ENCODE measurements around the gene MLX. TPM values are rescaled to one million over a fixed set of nuclear protein-coding genes. Genes with fewer than 3 reads are reported as not detected.

Gene MLX
- total RNA-seq, 4 donors from 2014 or later = 24.4 to 33.9 (median 26.0) TPM

GRCh38 chr17:42519546-42520491, 47.1 kb upstream of the MLX start:
- Histone ChIP-seq H3K27me3 (no peaks in the 10 kb centered on the region), H3K9me3 (no peaks in the 10 kb centered on the region), H3K36me3 (peaks cover 0 to 20% of the 10 kb centered on the region in 2 donors), H3K4me3 (no peak overlapping the region), H3K27ac (peak overlapping the region; percentile 90 to 98 (median 96)), H3K4me1 (peaks cover 48 to 95% (median 68%) of the 10 kb centered on the region in 3 donors)
- 6 to 40% methylated on average over 2 to 9 of the region's 12 CpGs for WGBS, 2 donors (ENCODE audit: low coverage in 1 of 2)
- ATAC-seq = peak; percentile 81
- TF ChIP-seq CTCF (IDR thresholded peaks at IDR 0.05) (peak in 2 of 4 experiments; percentile 47 to 50), POLR2AphosphoS5 (IDR thresholded peaks at IDR 0.05) (peak; percentile 91), EP300 (IDR thresholded peaks at IDR 0.05) (no peak), POLR2A (IDR thresholded peaks at IDR 0.05) (no peak)

- peak overlapping the region; percentile 90 to 98 (median 96) for H3K27ac ChIP-seq
- peaks cover 0 to 14% of the 10 kb centered on the region in 2 donors for H3K36me3 ChIP-seq
- ATAC-seq = no peak
- whole genome bisulfite sequencing, 2 donors (ENCODE audit: low coverage in 1 of 2) = 0 to 11% methylated on average over 3 to 4 of the region's 9 CpGs
- no peaks in the 10 kb centered on the region for H3K27me3 ChIP-seq
- peaks cover 48 to 99% (median 71%) of the 10 kb centered on the region in 3 donors for H3K4me1 ChIP-seq
- no peaks in the 10 kb centered on the region for H3K9me3 ChIP-seq
- no peak for TF ChIP-seq CTCF (IDR thresholded peaks at IDR 0.05)
- TF ChIP-seq EP300 (IDR thresholded peaks at IDR 0.05) = no peak
- TF ChIP-seq POLR2AphosphoS5 (IDR thresholded peaks at IDR 0.05) = no peak
- no peak for TF ChIP-seq POLR2A (IDR thresholded peaks at IDR 0.05)
- no peak overlapping the region for H3K4me3 ChIP-seq
Measured at GRCh38 chr17:42520540-42520951, 46.4 kb upstream of the MLX start.

GRCh38 chr17:42521036-42521435, 45.9 kb upstream of the MLX start:
- H3K27me3 ChIP-seq = no peaks in the 10 kb centered on the region
- peak overlapping the region; percentile 90 to 98 (median 96) for H3K27ac ChIP-seq
- H3K4me1 ChIP-seq = peaks cover 48 to 99% (median 72%) of the 10 kb centered on the region in 3 donors
- peaks cover 0 to 10% of the 10 kb centered on the region in 2 donors for H3K36me3 ChIP-seq
- WGBS, 2 donors (ENCODE audit: low coverage in 1 of 2) = 14 to 60% methylated on average over 1 to 7 of the region's 8 CpGs
- no peaks in the 10 kb centered on the region for H3K9me3 ChIP-seq
- ATAC-seq = no peak
- no peak overlapping the region for H3K4me3 ChIP-seq
- TF ChIP-seq POLR2A (IDR thresholded peaks at IDR 0.05) (no peak), CTCF (IDR thresholded peaks at IDR 0.05) (no peak), POLR2AphosphoS5 (IDR thresholded peaks at IDR 0.05) (no peak), EP300 (IDR thresholded peaks at IDR 0.05) (no peak)

GRCh38 chr17:42521666-42522262, 45.1 kb upstream of the MLX start:
- TF ChIP-seq POLR2AphosphoS5 (IDR thresholded peaks at IDR 0.05) (no peak), CTCF (IDR thresholded peaks at IDR 0.05) (no peak), POLR2A (IDR thresholded peaks at IDR 0.05) (no peak), EP300 (IDR thresholded peaks at IDR 0.05) (no peak)
- H3K27me3 ChIP-seq = no peaks in the 10 kb centered on the region
- no peak for ATAC-seq
- H3K36me3 ChIP-seq = peaks cover 0 to 3% of the 10 kb centered on the region in 2 donors
- H3K4me3 ChIP-seq = no peak overlapping the region
- H3K4me1 ChIP-seq = peaks cover 48 to 99% (median 72%) of the 10 kb centered on the region in 3 donors
- no peaks in the 10 kb centered on the region for H3K9me3 ChIP-seq
- WGBS, 2 donors (ENCODE audit: low coverage in 1 of 2) = 29% methylated on average over 2 of the region's 11 CpGs; no CpG with 5 or more reads in 1 of the 2 donors
- H3K27ac ChIP-seq = peak overlapping the region; percentile 90 to 98 (median 96)
